Ascending aorta (tissue), 2 donors: ENCODE data around the gene ZNF280A. TPM values are rescaled to one million over a fixed set of nuclear protein-coding genes. Genes with fewer than 3 reads are reported as not detected.

ENCODE experiments used
- DNase-seq, 2 donors: peaks; one replicate each; pipeline ENCODE4 v3.0.0-alpha.2; 2019; ENCODE audit warnings: low spot score in 2 of 2
- H3K27ac ChIP-seq, 2 donors: fragments of 200-600 bp; sonication (generic); one replicate each; pipeline ENCODE4 v1.5.1; 2016 to 2017; ENCODE audit warnings: mild to moderate bottlenecking in 1 of 2
- H3K27me3 ChIP-seq: fragments of 200-600 bp; sonication (generic); one replicate; pipeline ENCODE4 v1.5.1; 2017
- H3K36me3 ChIP-seq, 2 donors: fragments of 200-600 bp; sonication (generic); one replicate each; pipeline ENCODE4 v1.5.1; 2016
- H3K4me1 ChIP-seq, 2 donors: fragments of 200-600 bp; sonication (generic); one replicate each; pipeline ENCODE4 v1.5.1; 2016 to 2017; ENCODE audit warnings: mild to moderate bottlenecking in 1 of 2
- H3K4me3 ChIP-seq, 2 donors: fragments of 200-600 bp; sonication (generic); one replicate each; pipeline ENCODE4 v1.5.1; 2016 to 2017; ENCODE audit warnings: mild to moderate bottlenecking in 1 of 2
- H3K9me3 ChIP-seq, 2 donors: fragments of 200-600 bp; sonication (generic); one replicate each; pipeline ENCODE4 v1.5.1; 2016
- CTCF ChIP-seq, 3 experiments: fragments of 200-600 bp in 2 of 3; fragments of 450-650 bp in 1 of 3; sonication (generic) in 2 of 3; IDR thresholded peaks; one replicate each; pipeline ENCODE4 v1.5.1; 2016 to 2019; ENCODE audit warnings: antibody characterized with exemption in 3 of 3, mild to moderate bottlenecking in 1 of 3, moderate library complexity in 1 of 3
- intact Hi-C: fragments of 100-400 bp; cut with DNase I; formaldehyde crosslinking; loops from one replicate; pipeline ENCODE4 v1.15.1; 2023
- total RNA-seq: library from RNA; depleted of rRNA; stranded (reverse); fragments of >200 nt; gene quantifications from one replicate; pipeline ENCODE4 v1.1.0, GENCODE V29; 2016

ZNF280A gene
- total RNA-seq, 1 donor from 2014 or later = not detected

GRCh38 chr22:22547692-22548300, 27.7 kb upstream of the ZNF280A start:
- DNase-seq = no peak
- Histone ChIP-seq H3K27me3 (no peaks in the 10 kb centered on the region), H3K4me3 (no peak overlapping the region), H3K4me1 (no peaks in the 10 kb centered on the region), H3K36me3 (no peaks in the 10 kb centered on the region), H3K27ac (no peak overlapping the region), H3K9me3 (no peaks in the 10 kb centered on the region)
- no peak for TF ChIP-seq CTCF (IDR thresholded peaks at IDR 0.05)
- intact Hi-C loops = no loop called here

- intact Hi-C loops = no loop called here
- no peak overlapping the region for H3K27ac ChIP-seq
- no peak for DNase-seq
- no peaks in the 10 kb centered on the region for H3K9me3 ChIP-seq
- H3K4me3 ChIP-seq = no peak overlapping the region
- H3K4me1 ChIP-seq = no peaks in the 10 kb centered on the region
- no peaks in the 10 kb centered on the region for H3K36me3 ChIP-seq
- no peak for TF ChIP-seq CTCF (IDR thresholded peaks at IDR 0.05)
- no peaks in the 10 kb centered on the region for H3K27me3 ChIP-seq
Measured at GRCh38 chr22:22547226-22547625, 27.2 kb upstream of the ZNF280A start.

GRCh38 chr22:22546490-22546889, 26.4 kb upstream of the ZNF280A start:
- H3K27me3 ChIP-seq = no peaks in the 10 kb centered on the region
- H3K9me3 ChIP-seq = no peaks in the 10 kb centered on the region
- H3K36me3 ChIP-seq = no peaks in the 10 kb centered on the region
- intact Hi-C loops = no loop called here
- no peak overlapping the region for H3K27ac ChIP-seq
- no peak for DNase-seq
- H3K4me3 ChIP-seq = no peak overlapping the region
- no peaks in the 10 kb centered on the region for H3K4me1 ChIP-seq
- no peak for TF ChIP-seq CTCF (IDR thresholded peaks at IDR 0.05)

GRCh38 chr22:22545084-22545483, 25.0 kb upstream of the ZNF280A start:
- H3K9me3 ChIP-seq = no peaks in the 10 kb centered on the region
- intact Hi-C loops = no loop called here
- no peak for DNase-seq
- no peak overlapping the region for H3K4me3 ChIP-seq
- H3K27ac ChIP-seq = no peak overlapping the region
- H3K27me3 ChIP-seq = no peaks in the 10 kb centered on the region
- H3K4me1 ChIP-seq = no peaks in the 10 kb centered on the region
- no peak for TF ChIP-seq CTCF (IDR thresholded peaks at IDR 0.05)
- H3K36me3 ChIP-seq = no peaks in the 10 kb centered on the region

GRCh38 chr22:22538226-22538989, 18.3 kb upstream of the ZNF280A start:
- no peak for TF ChIP-seq CTCF (IDR thresholded peaks at IDR 0.05)
- intact Hi-C loops = no loop called here
- no peak overlapping the region for H3K4me3 ChIP-seq
- no peaks in the 10 kb centered on the region for H3K9me3 ChIP-seq
- no peaks in the 10 kb centered on the region for H3K36me3 ChIP-seq
- no peaks in the 10 kb centered on the region for H3K4me1 ChIP-seq
- no peak for DNase-seq
- no peak overlapping the region for H3K27ac ChIP-seq
- H3K27me3 ChIP-seq = no peaks in the 10 kb centered on the region
